Panc1 (cell line): ENCODE results near the gene WNT2.

Experiments
- CTCF ChIP-seq: fragments of 450-650 bp; IDR thresholded peaks from 2 replicates; pipeline ENCODE4 v1.5.1; 2017; ENCODE audit warnings: mild to moderate bottlenecking
- POLR2AphosphoS5 ChIP-seq: IDR thresholded peaks from 2 replicates; pipeline ENCODE4 v1.6.1; 2012; ENCODE audit warnings: mild to moderate bottlenecking, low read depth, low read length, moderate library complexity
- SIN3A ChIP-seq: IDR thresholded peaks from 2 replicates; pipeline ENCODE4 v1.6.1; 2012; ENCODE audit warnings: low read depth, mild to moderate bottlenecking, low read length, moderate library complexity, borderline replicate concordance; ENCODE audit not compliant: insufficient read depth
- TCF7L2 ChIP-seq: IDR thresholded peaks from 2 replicates; pipeline ENCODE4 v1.6.1; 2011; ENCODE audit warnings: mild to moderate bottlenecking, low read depth, low read length, inconsistent platforms

- TF ChIP-seq CTCF, result no peak
- no peak for TF ChIP-seq POLR2AphosphoS5
- no peak for TF ChIP-seq SIN3A
- no peak for TF ChIP-seq TCF7L2
These were observed at the start of gene WNT2 for GRCh38 chr7:117322741-117323304.
